ENCODE data around the gene GTSF1L.

DNA sequence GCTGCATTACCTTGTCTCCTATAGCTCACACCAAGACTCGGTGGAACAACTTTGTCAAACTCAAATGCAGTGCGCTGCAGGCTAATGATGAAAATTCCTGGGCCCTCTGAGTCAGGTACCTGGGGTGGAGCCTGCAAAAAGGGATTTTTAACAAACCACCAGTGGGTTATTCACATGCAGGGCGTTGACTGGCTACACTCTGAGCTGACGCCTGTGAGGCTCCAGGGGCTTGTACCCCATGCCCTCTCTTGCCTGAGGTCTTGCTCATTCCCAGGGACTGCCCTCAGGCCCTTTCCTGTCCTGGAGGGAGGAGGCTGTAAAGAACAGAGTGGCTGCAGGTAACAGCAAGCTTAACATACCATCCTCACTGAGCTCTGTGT, 9.2 kb downstream of the GTSF1L start:
- TF ChIP-seq, protein P1, sequence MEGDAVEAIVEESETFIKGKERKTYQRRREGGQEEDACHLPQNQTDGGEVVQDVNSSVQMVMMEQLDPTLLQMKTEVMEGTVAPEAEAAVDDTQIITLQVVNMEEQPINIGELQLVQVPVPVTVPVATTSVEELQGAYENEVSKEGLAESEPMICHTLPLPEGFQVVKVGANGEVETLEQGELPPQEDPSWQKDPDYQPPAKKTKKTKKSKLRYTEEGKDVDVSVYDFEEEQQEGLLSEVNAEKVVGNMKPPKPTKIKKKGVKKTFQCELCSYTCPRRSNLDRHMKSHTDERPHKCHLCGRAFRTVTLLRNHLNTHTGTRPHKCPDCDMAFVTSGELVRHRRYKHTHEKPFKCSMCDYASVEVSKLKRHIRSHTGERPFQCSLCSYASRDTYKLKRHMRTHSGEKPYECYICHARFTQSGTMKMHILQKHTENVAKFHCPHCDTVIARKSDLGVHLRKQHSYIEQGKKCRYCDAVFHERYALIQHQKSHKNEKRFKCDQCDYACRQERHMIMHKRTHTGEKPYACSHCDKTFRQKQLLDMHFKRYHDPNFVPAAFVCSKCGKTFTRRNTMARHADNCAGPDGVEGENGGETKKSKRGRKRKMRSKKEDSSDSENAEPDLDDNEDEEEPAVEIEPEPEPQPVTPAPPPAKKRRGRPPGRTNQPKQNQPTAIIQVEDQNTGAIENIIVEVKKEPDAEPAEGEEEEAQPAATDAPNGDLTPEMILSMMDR (IDR thresholded peaks at IDR 0.05), result no peak
- TF ChIP-seq POLR2A (IDR thresholded peaks at IDR 0.05), result no peak

All from heart left ventricle (tissue), 13 donors.